Psoas muscle (tissue), 8 donors: Measurements from ENCODE around the gene NRIP1. TPM values are rescaled to one million over a fixed set of nuclear protein-coding genes. Genes with fewer than 3 reads are reported as not detected.

ENCODE experiments used
- ATAC-seq, 4 donors: fragments of 200-7000 bp; cut with Tn5 transposase; one replicate each; pipeline ENCODE4 v1.9.1; 2020; ENCODE audit warnings: moderate library complexity in 3 of 4, mild to moderate bottlenecking in 2 of 4
- DNase-seq, 2 donors: peaks; one replicate each; pipeline ENCODE4 v3.0.0-alpha.2; 2020
- H3K27ac ChIP-seq: fragments of 200-600 bp; one replicate; pipeline ENCODE4 v1.8.0; 2022
- H3K27me3 ChIP-seq, 3 donors: fragments of 200-600 bp in 1 of 3; one replicate each; pipeline versions ENCODE4 v1.6.1 to v1.8.0; 2013 to 2022; ENCODE audit warnings: low read length in 2 of 3, mild to moderate bottlenecking in 2 of 3, moderate library complexity in 1 of 3; ENCODE audit not compliant: insufficient read depth in 3 of 3
- H3K36me3 ChIP-seq, 2 donors: fragments of 200-600 bp in 1 of 2; one replicate each; pipeline versions ENCODE4 v1.6.1 to v1.8.0; 2013 to 2022; ENCODE audit warnings: low read depth in 1 of 2, mild to moderate bottlenecking in 1 of 2, moderate library complexity in 1 of 2; ENCODE audit not compliant: insufficient read depth in 1 of 2
- H3K4me1 ChIP-seq: fragments of 200-600 bp; one replicate; pipeline ENCODE4 v1.8.0; 2022
- H3K4me3 ChIP-seq: fragments of 200-600 bp; one replicate; pipeline ENCODE4 v1.8.0; 2022; ENCODE audit warnings: mild to moderate bottlenecking
- H3K9me3 ChIP-seq: fragments of 200-600 bp; one replicate; pipeline ENCODE4 v1.8.0; 2022
- WGBS, 3 donors: extraction: QIAGEN DNeasy Blood & Tissue Kit; methylation state at CpG; one replicate each; pipeline versions ENCODE4 v1.1.6 to v1.1.7; 2013; 5-methylcytosine and 5-hydroxymethylcytosine counted together
- intact Hi-C, 2 donors: fragments of 100-400 bp; cut with DNase I; formaldehyde crosslinking; loops; one replicate each; pipeline versions ENCODE4 v1.11.0 to v1.14.2; 2022
- polyA plus RNA-seq, 3 donors: library from polyadenylated mRNA; stranded (reverse); fragments of 200-250 nt; gene quantifications; one replicate each; pipeline ENCODE4 v1.2.3, GENCODE V29; 2013
- total RNA-seq, 4 donors: library from RNA; stranded (reverse); fragmentation: NEBNext Ultra II Directional in 2 of 4; extraction: Animal tissue kit (Norgen Biotek cat#: 25700) in 2 of 4; gene quantifications; one replicate each; pipeline versions ENCODE4 v1.2.1 to v1.2.4, GENCODE V29; 2021 to 2023
- TF ChIP-seq, protein P1 (sequence below): fragments of 200-600 bp; IDR thresholded peaks from one replicate; pipeline ENCODE4 v1.8.0; 2022; ENCODE audit warnings: antibody characterized with exemption
- donor health status: healthy with polysubstance abuse.
- donor health status: DM: no; HTN: no; CAD: no; lungs with moderate emphysema.
- donor health status: Bipolar disorder and iron deficiency.
- donor health status: healthy.
- donor health status: DM: yes; HTN: yes; CAD: no.
- donor health status: DM: no; HTN: no; CAD: no.
- donor health status: DM: no; HTN: no; CAD: no.
- donor health status: DM: yes; HTN: yes; CAD: no.

The NRIP1 gene
- total and polyA plus RNA-seq, 7 donors: 12.1 to 137 (median 42.8) TPM

DNA sequence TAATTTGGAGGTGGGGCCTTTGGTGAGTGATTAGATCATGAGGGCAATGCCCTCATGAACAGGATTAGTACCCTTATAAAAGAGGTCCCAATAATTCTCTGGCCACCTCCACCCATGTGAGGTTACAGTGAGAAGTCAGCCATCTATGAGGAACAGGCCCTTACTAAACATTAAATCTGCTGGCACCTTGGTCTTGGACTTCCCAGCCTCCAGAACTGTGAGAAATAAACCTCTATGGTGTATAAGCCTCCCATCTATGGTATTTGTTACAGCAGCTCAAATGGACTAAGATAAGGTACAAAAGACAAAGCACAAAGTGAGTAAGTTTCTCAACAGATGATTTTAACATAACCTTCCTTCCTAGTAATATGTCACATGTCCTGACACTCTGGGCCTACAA, 22.3 kb downstream of the NRIP1 start:
- intact Hi-C loops: no loop called here

GRCh38 chr21:15039607-15040299, 25.0 kb downstream of the NRIP1 start:
- Histone ChIP-seq H3K4me3 (no peak overlapping the region), H3K9me3 (no peaks in the 10 kb centered on the region), H3K27me3 (no peaks in the 10 kb centered on the region), H3K36me3 (peaks cover 4 to 24% of the 10 kb centered on the region in 2 donors), H3K4me1 (peaks cover 35% of the 10 kb centered on the region), H3K27ac (no peak overlapping the region)
- WGBS, 3 donors: 90 to 100% (median 94%) methylated on average over 1 of the region's 1 CpG
- TF ChIP-seq, protein P1, sequence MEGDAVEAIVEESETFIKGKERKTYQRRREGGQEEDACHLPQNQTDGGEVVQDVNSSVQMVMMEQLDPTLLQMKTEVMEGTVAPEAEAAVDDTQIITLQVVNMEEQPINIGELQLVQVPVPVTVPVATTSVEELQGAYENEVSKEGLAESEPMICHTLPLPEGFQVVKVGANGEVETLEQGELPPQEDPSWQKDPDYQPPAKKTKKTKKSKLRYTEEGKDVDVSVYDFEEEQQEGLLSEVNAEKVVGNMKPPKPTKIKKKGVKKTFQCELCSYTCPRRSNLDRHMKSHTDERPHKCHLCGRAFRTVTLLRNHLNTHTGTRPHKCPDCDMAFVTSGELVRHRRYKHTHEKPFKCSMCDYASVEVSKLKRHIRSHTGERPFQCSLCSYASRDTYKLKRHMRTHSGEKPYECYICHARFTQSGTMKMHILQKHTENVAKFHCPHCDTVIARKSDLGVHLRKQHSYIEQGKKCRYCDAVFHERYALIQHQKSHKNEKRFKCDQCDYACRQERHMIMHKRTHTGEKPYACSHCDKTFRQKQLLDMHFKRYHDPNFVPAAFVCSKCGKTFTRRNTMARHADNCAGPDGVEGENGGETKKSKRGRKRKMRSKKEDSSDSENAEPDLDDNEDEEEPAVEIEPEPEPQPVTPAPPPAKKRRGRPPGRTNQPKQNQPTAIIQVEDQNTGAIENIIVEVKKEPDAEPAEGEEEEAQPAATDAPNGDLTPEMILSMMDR: no peak
- intact Hi-C loops: no loop called here
- no peak for DNase-seq
- ATAC-seq: no peak

More for the DNA sequence above, 22.3 kb downstream of the NRIP1 start:
- peaks cover 7% of the 10 kb centered on the region for H3K9me3 ChIP-seq
- ATAC-seq (no peak), DNase-seq (no peak)
- H3K27me3 ChIP-seq: no peaks in the 10 kb centered on the region
- TF ChIP-seq, protein P1: no peak
- H3K36me3 ChIP-seq: peaks cover 4 to 24% of the 10 kb centered on the region in 2 donors
- peaks cover 31% of the 10 kb centered on the region for H3K4me1 ChIP-seq
- H3K27ac ChIP-seq: no peak overlapping the region
- no peak overlapping the region for H3K4me3 ChIP-seq

- 91% methylated on average over 1 of the region's 1 CpG for WGBS, 3 donors
- no peaks in the 10 kb centered on the region for H3K27me3 ChIP-seq
- TF ChIP-seq, protein P1: no peak
- intact Hi-C loops: no loop called here
- H3K36me3 ChIP-seq: peaks cover 4 to 22% of the 10 kb centered on the region in 2 donors
- DNase-seq (no peak), ATAC-seq (no peak)
- no peak overlapping the region for H3K4me3 ChIP-seq
- no peak overlapping the region for H3K27ac ChIP-seq
- H3K9me3 ChIP-seq: no peaks in the 10 kb centered on the region
- peaks cover 43% of the 10 kb centered on the region for H3K4me1 ChIP-seq
Measured at GRCh38 chr21:15037900-15038293, 26.9 kb downstream of the NRIP1 start.

DNA sequence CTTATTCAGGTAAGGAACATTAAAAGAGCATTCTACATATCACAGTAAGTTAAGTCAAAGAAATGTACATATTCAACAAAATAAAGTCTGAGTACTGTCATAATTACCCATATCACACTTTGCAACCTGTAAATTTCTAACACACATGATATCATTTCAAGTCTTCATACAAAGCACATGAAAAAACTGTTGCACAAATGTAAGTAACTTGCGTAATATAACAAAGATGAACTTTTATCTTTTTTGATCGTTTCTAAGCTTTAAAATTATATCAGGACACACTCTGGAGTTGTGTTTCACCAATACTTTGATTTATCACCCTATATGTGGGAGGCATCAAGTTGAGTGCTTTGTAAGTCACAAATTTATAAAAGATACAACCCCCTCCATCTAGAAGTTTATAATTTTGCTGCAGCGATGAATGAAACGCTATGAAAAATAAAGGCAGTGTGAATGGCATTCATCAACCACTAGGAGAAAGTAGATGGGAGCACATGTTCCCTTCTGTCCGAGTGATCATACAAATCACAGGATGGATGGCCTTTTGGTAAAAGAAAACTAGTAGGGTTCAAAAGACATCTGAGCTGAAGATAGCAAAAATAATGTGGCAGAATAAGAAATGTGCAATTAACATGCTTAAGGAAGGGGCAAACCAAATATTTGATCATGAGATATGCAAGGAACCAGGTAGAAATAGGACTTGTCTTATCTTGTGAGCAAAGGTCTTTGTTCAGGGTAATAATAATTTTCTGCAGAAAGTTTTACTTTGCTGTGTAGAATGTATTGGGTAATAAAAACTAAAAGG, 27.5 kb downstream of the NRIP1 start:
- Histone ChIP-seq H3K4me1 (peaks cover 43% of the 10 kb centered on the region), H3K4me3 (no peak overlapping the region), H3K9me3 (no peaks in the 10 kb centered on the region), H3K27me3 (no peaks in the 10 kb centered on the region), H3K27ac (no peak overlapping the region), H3K36me3 (peaks cover under 1 to 16% of the 10 kb centered on the region in 2 donors)
- 89 to 95% (median 94%) methylated on average over 5 of the region's 5 CpGs for WGBS, 3 donors
- ATAC-seq: no peak
- no peak for DNase-seq
- TF ChIP-seq, protein P1: no peak
- intact Hi-C loops: no loop called here
